ENCODE measurements around the gene POU6F2.

The POU6F2 gene

GRCh38 chr7:39488467-39489393, 511.0 kb downstream of the POU6F2 start:
- Histone ChIP-seq H3F3A (ENCODE audit: insufficient read depth, low read length) (no peaks in the 10 kb centered on the region), H3K4me1 (ENCODE audit: low read length) (0 out of 2 replicates have a peak, but pooled peaks cover 2% of the 10 kb centered on the region), H3K9me2 (replicated peaks; ENCODE audit: insufficient read depth, low read length) (no peaks in the 10 kb centered on the region), H3K9ac (ENCODE audit: low read length) (no peak overlapping the region), H3K27me3 (replicated peaks; ENCODE audit: insufficient read depth, low read length) (no peaks in the 10 kb centered on the region), H3K4me3 (ENCODE audit: low read length) (no peak overlapping the region), H3K27ac (ENCODE audit: low read length) (no peak overlapping the region), H4K20me1 (ENCODE audit: insufficient read depth, low read length) (no peaks in the 10 kb centered on the region), H3K9me3 (replicated peaks; ENCODE audit: insufficient read depth, low read length) (no peaks in the 10 kb centered on the region), H2AFZ (ENCODE audit: low read length) (no peak overlapping the region), H3K4me2 (ENCODE audit: low read depth, low read length) (no peak overlapping the region), H3K36me3 (replicated peaks; ENCODE audit: insufficient read depth, low read length) (no peaks in the 10 kb centered on the region), H3K79me2 (ENCODE audit: low read length) (no peaks in the 10 kb centered on the region)
- TF ChIP-seq CTCF (IDR thresholded peaks at IDR 0.05; ENCODE audit: low read length) = no peak
- no peak for TF ChIP-seq EZH2 (optimal IDR thresholded peaks at IDR 0.05; ENCODE audit: low read depth, low read length)
- no peak for TF ChIP-seq EZH2phosphoT487 (IDR thresholded peaks at IDR 0.05; ENCODE audit: low read length)
- no peak for DNase-seq

- Histone ChIP-seq H3K4me1 (ENCODE audit: low read length) (0 out of 2 replicates have a peak, but pooled peaks cover 2% of the 10 kb centered on the region), H3K79me2 (ENCODE audit: low read length) (no peaks in the 10 kb centered on the region), H3K9me3 (replicated peaks; ENCODE audit: insufficient read depth, low read length) (no peaks in the 10 kb centered on the region), H3K4me2 (ENCODE audit: low read depth, low read length) (no peak overlapping the region), H3K9me2 (replicated peaks; ENCODE audit: insufficient read depth, low read length) (no peaks in the 10 kb centered on the region), H4K20me1 (ENCODE audit: insufficient read depth, low read length) (no peaks in the 10 kb centered on the region), H3K27ac (ENCODE audit: low read length) (no peak overlapping the region), H3F3A (ENCODE audit: insufficient read depth, low read length) (no peaks in the 10 kb centered on the region), H2AFZ (ENCODE audit: low read length) (no peak overlapping the region), H3K4me3 (ENCODE audit: low read length) (no peak overlapping the region), H3K36me3 (replicated peaks; ENCODE audit: insufficient read depth, low read length) (no peaks in the 10 kb centered on the region), H3K9ac (ENCODE audit: low read length) (no peak overlapping the region), H3K27me3 (replicated peaks; ENCODE audit: insufficient read depth, low read length) (no peaks in the 10 kb centered on the region)
- TF ChIP-seq EZH2 (optimal IDR thresholded peaks at IDR 0.05; ENCODE audit: low read depth, low read length) (no peak), CTCF (IDR thresholded peaks at IDR 0.05; ENCODE audit: low read length) (no peak), EZH2phosphoT487 (IDR thresholded peaks at IDR 0.05; ENCODE audit: low read length) (no peak)
- DNase-seq = no peak
These were observed 512.6 kb downstream of the POU6F2 start for GRCh38 chr7:39490296-39490695.

GRCh38 chr7:39493934-39494333, 516.2 kb downstream of the POU6F2 start:
- Histone ChIP-seq H3F3A (ENCODE audit: insufficient read depth, low read length) (no peaks in the 10 kb centered on the region), H3K27ac (ENCODE audit: low read length) (no peak overlapping the region), H3K9ac (ENCODE audit: low read length) (no peak overlapping the region), H3K27me3 (replicated peaks; ENCODE audit: insufficient read depth, low read length) (no peaks in the 10 kb centered on the region), H3K36me3 (replicated peaks; ENCODE audit: insufficient read depth, low read length) (no peaks in the 10 kb centered on the region), H3K9me2 (replicated peaks; ENCODE audit: insufficient read depth, low read length) (no peaks in the 10 kb centered on the region), H3K9me3 (replicated peaks; ENCODE audit: insufficient read depth, low read length) (no peaks in the 10 kb centered on the region), H3K4me1 (ENCODE audit: low read length) (0 out of 2 replicates have a peak, but pooled peaks cover 2% of the 10 kb centered on the region), H4K20me1 (ENCODE audit: insufficient read depth, low read length) (no peaks in the 10 kb centered on the region), H2AFZ (ENCODE audit: low read length) (no peak overlapping the region), H3K4me3 (ENCODE audit: low read length) (no peak overlapping the region), H3K79me2 (ENCODE audit: low read length) (no peaks in the 10 kb centered on the region), H3K4me2 (ENCODE audit: low read depth, low read length) (no peak overlapping the region)
- TF ChIP-seq EZH2 (optimal IDR thresholded peaks at IDR 0.05; ENCODE audit: low read depth, low read length) (no peak), EZH2phosphoT487 (IDR thresholded peaks at IDR 0.05; ENCODE audit: low read length) (no peak), CTCF (IDR thresholded peaks at IDR 0.05; ENCODE audit: low read length) (no peak)
- no peak for DNase-seq
